ENCODE measurements around the gene FUT2. TPM values are rescaled to one million over a fixed set of nuclear protein-coding genes. Genes with fewer than 3 reads are reported as not detected.

FUT2 gene
- total RNA-seq, 4 donors from 2014 or later = 32.5 to 68.6 (median 55.1) TPM

GRCh38 chr19:48660852-48661710 is 34.7 kb upstream of the FUT2 start:
- Histone ChIP-seq H3K9me3 (no peaks in the 10 kb centered on the region), H3K4me1 (peaks cover 0 to 10% (median 4%) of the 10 kb centered on the region in 4 donors), H3K27ac (peak overlapping the region; percentile 3 to 43 (median 24)), H3K4me3 (peak overlapping the region in 1 of 4 donors; percentile 9), H3K27me3 (no peaks in the 10 kb centered on the region), H3K36me3 (no peaks in the 10 kb centered on the region)
- in situ Hi-C loops (cut with MboI; ENCODE audit: low pct_ligation_motif_present in 1 of 4, low pct_unique_long_range_greater_than_20kb in 1 of 4, low sequenced_read_pairs in 3 of 4) (no loop called here), intact Hi-C loops (cut with DNase I; ENCODE audit: low total_unique reads) (loop anchor here (5.0 kb wide), 1 partner anchor 511 kb away; no protein-coding TSS in a partner anchor)
- TF ChIP-seq CTCF (IDR thresholded peaks at IDR 0.05) = no peak
- no peak for TF ChIP-seq EP300 (IDR thresholded peaks at IDR 0.05; ENCODE audit: low read depth)
- TF ChIP-seq POLR2AphosphoS5 (IDR thresholded peaks at IDR 0.05) = no peak
- TF ChIP-seq POLR2A (IDR thresholded peaks at IDR 0.05) = no peak
- peak; percentile 87 for DNase-seq
- 55% methylated on average over 35 of the region's 35 CpGs; no CpG with 5 or more reads in 1 of the 2 donors for WGBS, 2 donors (ENCODE audit: low coverage in 1 of 2)

GRCh38 chr19:48661711-48662090 is 34.1 kb upstream of the FUT2 start:
- WGBS, 2 donors (ENCODE audit: low coverage in 1 of 2) = 94% methylated on average over 50 of the region's 50 CpGs; no CpG with 5 or more reads in 1 of the 2 donors

GRCh38 chr19:48663667-48664066 is 32.1 kb upstream of the FUT2 start:
- TF ChIP-seq POLR2AphosphoS5 (IDR thresholded peaks at IDR 0.05) (no peak), EP300 (IDR thresholded peaks at IDR 0.05; ENCODE audit: low read depth) (no peak), POLR2A (IDR thresholded peaks at IDR 0.05) (no peak), CTCF (IDR thresholded peaks at IDR 0.05) (no peak)
- in situ Hi-C loops (cut with MboI; ENCODE audit: low pct_ligation_motif_present in 1 of 4, low pct_unique_long_range_greater_than_20kb in 1 of 4, low sequenced_read_pairs in 3 of 4) = no loop called here
- Histone ChIP-seq H3K4me1 (peaks cover 0 to 10% (median 4%) of the 10 kb centered on the region in 4 donors), H3K36me3 (no peaks in the 10 kb centered on the region), H3K27ac (no peak overlapping the region), H3K4me3 (no peak overlapping the region), H3K9me3 (no peaks in the 10 kb centered on the region), H3K27me3 (no peaks in the 10 kb centered on the region)
- intact Hi-C loops (cut with DNase I; ENCODE audit: low total_unique reads) = loop anchor here (5.0 kb wide), 1 partner anchor 509 kb away; no protein-coding TSS in a partner anchor
- DNase-seq = no peak
- 98% methylated on average over 4 of the region's 4 CpGs; no CpG with 5 or more reads in 1 of the 2 donors for WGBS, 2 donors (ENCODE audit: low coverage in 1 of 2)

More at GRCh38 chr19:48661711-48662090, 34.1 kb upstream of the FUT2 start:
- in situ Hi-C loops (cut with MboI; ENCODE audit: low pct_ligation_motif_present in 1 of 4, low pct_unique_long_range_greater_than_20kb in 1 of 4, low sequenced_read_pairs in 3 of 4) (no loop called here), intact Hi-C loops (cut with DNase I; ENCODE audit: low total_unique reads) (loop anchor here (5.0 kb wide), 1 partner anchor 511 kb away; no protein-coding TSS in a partner anchor)
- Histone ChIP-seq H3K27me3 (no peaks in the 10 kb centered on the region), H3K9me3 (no peaks in the 10 kb centered on the region), H3K4me3 (no peak overlapping the region), H3K27ac (no peak overlapping the region), H3K4me1 (peaks cover 0 to 10% (median 4%) of the 10 kb centered on the region in 4 donors), H3K36me3 (no peaks in the 10 kb centered on the region)
- TF ChIP-seq POLR2A (IDR thresholded peaks at IDR 0.05) = no peak
- no peak for TF ChIP-seq EP300 (IDR thresholded peaks at IDR 0.05; ENCODE audit: low read depth)
- no peak for TF ChIP-seq POLR2AphosphoS5 (IDR thresholded peaks at IDR 0.05)
- TF ChIP-seq CTCF (IDR thresholded peaks at IDR 0.05) = no peak
- no peak for DNase-seq

- H3K4me1 ChIP-seq = peaks cover 0 to 10% (median 4%) of the 10 kb centered on the region in 4 donors
- intact Hi-C loops (cut with DNase I; ENCODE audit: low total_unique reads) = loop anchor here (5.0 kb wide), 1 partner anchor 508 kb away; no protein-coding TSS in a partner anchor
These were observed 31.3 kb upstream of the FUT2 start for GRCh38 chr19:48664476-48664875.

More at GRCh38 chr19:48664476-48664875, 31.3 kb upstream of the FUT2 start:
- Histone ChIP-seq H3K9me3 (no peaks in the 10 kb centered on the region), H3K4me3 (no peak overlapping the region), H3K27me3 (no peaks in the 10 kb centered on the region), H3K36me3 (no peaks in the 10 kb centered on the region), H3K27ac (no peak overlapping the region)
- no peak for TF ChIP-seq POLR2AphosphoS5 (IDR thresholded peaks at IDR 0.05)
- TF ChIP-seq CTCF (IDR thresholded peaks at IDR 0.05) = no peak
- TF ChIP-seq POLR2A (IDR thresholded peaks at IDR 0.05) = no peak
- TF ChIP-seq EP300 (IDR thresholded peaks at IDR 0.05; ENCODE audit: low read depth) = no peak
- in situ Hi-C loops (cut with MboI; ENCODE audit: low pct_ligation_motif_present in 1 of 4, low pct_unique_long_range_greater_than_20kb in 1 of 4, low sequenced_read_pairs in 3 of 4) = no loop called here
- DNase-seq = no peak
- WGBS, 2 donors (ENCODE audit: low coverage in 1 of 2) = 88% methylated on average over 14 of the region's 14 CpGs; no CpG with 5 or more reads in 1 of the 2 donors
